A549 (cell line): ENCODE data around the gene IL21R. TPM values are rescaled to one million over a fixed set of nuclear protein-coding genes. Genes with fewer than 3 reads are reported as not detected.

Experiments
- ATAC-seq, 2 experiments: fragments of 200-7000 bp in 1 of 2; fragments of >200 bp in 1 of 2; cut with Nextera tagmentation in 1 of 2; cut with Tn5 transposase in 1 of 2; 3 replicates each; pipeline versions ENCODE4 v1.8.0 to v1.9.1; 2018 to 2020; ENCODE audit warnings: mild to moderate bottlenecking in 1 of 2, moderate library complexity in 1 of 2
- CTCF ChIA-PET: fragments of 300-600 bp; sonication (Branson Sonifier 250); formaldehyde crosslinking; extraction: SDS; loops from one replicate; lab custom pipeline; 2021; ENCODE audit warnings: antibody characterized with exemption, inconsistent platforms; lab: Yijun Ruan, JAX
- POLR2A ChIA-PET: fragments of 350-600 bp; formaldehyde crosslinking; extraction: SDS; loops from one replicate; lab custom pipeline; 2021; ENCODE audit warnings: antibody characterized with exemption, inconsistent platforms; lab: Yijun Ruan, JAX
- DNase-seq, 2 experiments: peaks; one replicate each; pipeline versions ENCODE4 v3.0.0 to v3.0.0-alpha.2; 2011 to 2016; ENCODE audit warnings: low read depth in 1 of 2, low spot score in 1 of 2
- FAIRE-seq: peaks from 2 replicates; lab custom pipeline; 2011; peaks lifted over from hg19 to GRCh38; lab: Jason Lieb, UNC
- H3K27ac ChIP-seq, 2 experiments: fragments of >200 bp; sonication (Bioruptor Twin); formaldehyde crosslinking; 3 replicates each; pipeline ENCODE4 v1.5.1; 2016 to 2017
- H3K4me1 ChIP-seq: fragments of >200 bp; sonication (Bioruptor Twin); formaldehyde crosslinking; 3 replicates; pipeline ENCODE4 v1.6.1; 2016
- H3K4me2 ChIP-seq: fragments of >200 bp; sonication (Bioruptor Twin); formaldehyde crosslinking; 3 replicates; pipeline ENCODE4 v1.6.1; 2016
- H3K4me3 ChIP-seq: fragments of >200 bp; sonication (Bioruptor Twin); formaldehyde crosslinking; 3 replicates; pipeline ENCODE4 v1.5.1; 2016
- H3K9me3 ChIP-seq: fragments of >200 bp; sonication (Bioruptor Twin); formaldehyde crosslinking; 3 replicates; pipeline ENCODE4 v1.6.1; 2016
- BCL3 ChIP-seq: fragments of >200 bp; sonication (Bioruptor Twin); formaldehyde crosslinking; IDR thresholded peaks from 3 replicates; pipeline ENCODE4 v1.6.1; 2016
- CBX8 ChIP-seq: fragments of 200-600 bp; sonication (generic); IDR thresholded peaks from 2 replicates; pipeline ENCODE4 v1.6.1; 2016
- CEBPB ChIP-seq, 2 experiments: fragments of >200 bp in 1 of 2; sonication (Bioruptor Twin) in 1 of 2; formaldehyde crosslinking in 1 of 2; IDR thresholded peaks; 2 replicates each; pipeline ENCODE4 v1.6.1; 2012 to 2016
- CHD4 ChIP-seq: fragments of 200-600 bp; sonication (generic); IDR thresholded peaks from 2 replicates; pipeline ENCODE4 v1.6.1; 2016; ENCODE audit warnings: antibody characterized with exemption, mild to moderate bottlenecking, borderline replicate concordance
- E2F6 ChIP-seq: IDR thresholded peaks from 2 replicates; pipeline ENCODE4 v1.6.1; 2012; ENCODE audit warnings: low read depth, borderline replicate concordance
- ESRRA ChIP-seq: fragments of 150-350 bp; IDR thresholded peaks from 2 replicates; pipeline ENCODE4 v1.6.1; 2014; ENCODE audit warnings: mild to moderate bottlenecking, low read length, borderline replicate concordance
- FOSB ChIP-seq: fragments of 250-450 bp; sonication (Bioruptor Pico); IDR thresholded peaks from 2 replicates; pipeline ENCODE4 v1.5.0; 2020; ENCODE audit warnings: mild to moderate bottlenecking, moderate library complexity
- FOXS1 ChIP-seq: fragments of 250-450 bp; sonication (Bioruptor Pico); IDR thresholded peaks from 2 replicates; pipeline ENCODE4 v1.5.0; 2020; ENCODE audit warnings: mild to moderate bottlenecking, moderate library complexity
- HEYL ChIP-seq: fragments of 250-450 bp; sonication (Bioruptor Pico); IDR thresholded peaks from 2 replicates; pipeline ENCODE4 v1.8.0; 2021; ENCODE audit warnings: mild to moderate bottlenecking, moderate library complexity
- HMGXB4 ChIP-seq: fragments of 250-450 bp; sonication (Bioruptor Pico); IDR thresholded peaks from 2 replicates; pipeline ENCODE4 v1.5.0; 2021; ENCODE audit warnings: mild to moderate bottlenecking, moderate library complexity, borderline replicate concordance
- HOXA7 ChIP-seq: fragments of 250-450 bp; sonication (Bioruptor Pico); IDR thresholded peaks from 2 replicates; pipeline ENCODE4 v1.5.0; 2020; ENCODE audit warnings: mild to moderate bottlenecking, moderate library complexity
- HOXB13 ChIP-seq: fragments of 250-450 bp; sonication (Bioruptor Pico); IDR thresholded peaks from 2 replicates; pipeline ENCODE4 v1.5.0; 2020; ENCODE audit warnings: low read depth, mild to moderate bottlenecking, moderate library complexity
- JUNB ChIP-seq: fragments of >200 bp; sonication (Bioruptor Twin); formaldehyde crosslinking; IDR thresholded peaks from 2 replicates; pipeline ENCODE4 v1.6.1; 2016
- MAFK ChIP-seq: fragments of 450-650 bp; IDR thresholded peaks from 2 replicates; pipeline ENCODE4 v1.6.1; 2014; ENCODE audit not compliant: partially characterized antibody
- NFE2L2 ChIP-seq: fragments of 150-350 bp; conservative IDR thresholded peaks from 2 replicates; pipeline ENCODE4 v1.6.1; 2014; ENCODE audit warnings: low read length
- NPAS2 ChIP-seq: fragments of 250-450 bp; sonication (Bioruptor Pico); IDR thresholded peaks from 2 replicates; pipeline ENCODE4 v1.8.0; 2022; ENCODE audit warnings: mild to moderate bottlenecking, moderate library complexity, borderline replicate concordance
- POLR2A ChIP-seq: IDR thresholded peaks from 2 replicates; pipeline ENCODE4 v1.6.1; 2012; ENCODE audit warnings: mild to moderate bottlenecking, low read length
- POLR2AphosphoS2 ChIP-seq: conservative IDR thresholded peaks from 2 replicates; pipeline ENCODE4 v1.6.1; 2012; ENCODE audit warnings: low read length, improper control_type of control experiment, inconsistent platforms
- RCOR1 ChIP-seq: fragments of 150-350 bp; IDR thresholded peaks from 2 replicates; pipeline ENCODE4 v1.6.1; 2014; ENCODE audit warnings: antibody characterized with exemption, low read length, low read depth
- SMC3 ChIP-seq: fragments of >200 bp; sonication (Bioruptor Twin); formaldehyde crosslinking; IDR thresholded peaks from 3 replicates; pipeline ENCODE4 v1.6.1; 2018; ENCODE audit warnings: inconsistent platforms
- TFCP2L1 ChIP-seq: fragments of 250-450 bp; sonication (Bioruptor Pico); IDR thresholded peaks from 2 replicates; pipeline ENCODE4 v1.5.0; 2021; ENCODE audit warnings: mild to moderate bottlenecking
- ZFP36 ChIP-seq: fragments of 450-650 bp; IDR thresholded peaks from 2 replicates; pipeline ENCODE4 v1.6.1; 2014; ENCODE audit warnings: borderline replicate concordance; ENCODE audit not compliant: partially characterized antibody
- ZSCAN20 ChIP-seq: fragments of 250-450 bp; sonication (Bioruptor Pico); IDR thresholded peaks from 2 replicates; pipeline ENCODE4 v1.8.0; 2022; ENCODE audit warnings: mild to moderate bottlenecking, moderate library complexity
- WGBS: methylation state at CpG from one replicate; pipeline ENCODE4 v1.1.6; 2017; ENCODE audit errors: missing lambda C conversion rate; 5-methylcytosine and 5-hydroxymethylcytosine counted together
- polyA plus RNA-seq, 4 experiments: library from polyadenylated mRNA; depleted of rRNA in 3 of 4; stranded (reverse); fragments of >200 nt; fragmentation: RNase III in 1 of 4; extraction: RNeasy Plus Mini Kit Qiagen cat#74134 plus additional on column Dnase treatment in 1 of 4; gene quantifications; 2 replicates in 3 of 4; 3 replicates in 1 of 4; pipeline ENCODE4 v1.2.3, GENCODE V29; 2011 to 2017
- TF ChIP-seq, protein P1 (sequence below): fragments of 250-450 bp; sonication (Bioruptor Pico); IDR thresholded peaks from 2 replicates; pipeline ENCODE4 v1.5.0; 2020; ENCODE audit warnings: low read depth, mild to moderate bottlenecking, moderate library complexity

The IL21R gene
- polyA plus RNA-seq, 2 of the 4 experiments (the other 2 are of a cell fraction): 0.04 to 0.09 TPM

- Histone ChIP-seq H3K4me1 (peaks cover 1% of the 10 kb centered on the region; the same call in 1 of the 3 replicates), H3K4me3 (no peak overlapping the region), H3K27ac (no peak overlapping the region), H3K4me2 (no peak overlapping the region), H3K9me3 (no peaks in the 10 kb centered on the region)
- no peak for ATAC-seq
- DNase-seq: no peak
- ChIA-PET POLR2A (no interaction called here), CTCF (no interaction called here)
- 69% methylated on average over 20 of the region's 20 CpGs for WGBS
- TF ChIP-seq SMC3 (no peak), NPAS2 (no peak), CHD4 (no peak), E2F6 (no peak), HEYL (CRISPR knock-in tag) (no peak), ESRRA (no peak), RCOR1 (no peak), BCL3 (no peak), FOSB (CRISPR knock-in tag) (no peak), ZFP36 (no peak), NFE2L2 (no peak), CEBPB (IDR thresholded peaks at IDR 0.05) (no peak), POLR2A (no peak), HOXA7 (no peak), POLR2AphosphoS2 (no peak)
- FAIRE-seq: no peak
These were observed 1.1 kb downstream of the IL21R start for GRCh38 chr16:27402964-27403600.

DNA sequence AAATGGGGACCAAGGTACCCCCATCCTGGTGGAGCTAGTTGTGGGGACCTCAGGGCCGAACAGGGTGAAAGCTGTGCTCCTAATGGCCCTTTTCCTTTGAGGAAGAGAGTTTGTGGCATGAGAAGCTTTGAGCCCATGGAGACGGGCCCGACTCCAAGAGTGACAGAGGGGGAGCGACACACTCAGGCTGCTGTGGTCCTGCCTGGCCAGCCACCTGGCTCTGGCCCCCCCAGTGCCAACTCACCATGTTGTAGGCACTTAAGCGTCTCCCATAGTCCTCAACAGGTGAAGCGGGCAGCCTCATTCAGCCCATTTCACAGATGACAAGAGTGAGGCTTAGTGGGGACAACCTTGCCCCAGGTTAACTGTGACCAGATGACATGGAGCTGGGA is 1.6 kb downstream of the IL21R start:
- DNase-seq: no peak
- WGBS: 77% methylated on average over 6 of the region's 6 CpGs
- no peak for ATAC-seq
- CTCF ChIA-PET: interaction anchor here (0.5 to 1.0 kb wide), 2 partner anchors 24 to 30 kb away, joined by 3 read pairs; no protein-coding TSS in a partner anchor
- H3K4me3 ChIP-seq: no peak overlapping the region
- peaks cover 4% of the 10 kb centered on the region; the same call in 1 of the 3 replicates for H3K4me1 ChIP-seq
- POLR2A ChIA-PET: no interaction called here
- no peaks in the 10 kb centered on the region for H3K9me3 ChIP-seq
- FAIRE-seq: no peak
- no peak overlapping the region for H3K27ac ChIP-seq
- TF ChIP-seq ZSCAN20 (CRISPR knock-in tag) (no peak), FOXS1 (no peak), HMGXB4 (CRISPR knock-in tag) (no peak), HOXB13 (CRISPR knock-in tag) (no peak), HEYL (CRISPR knock-in tag) (no peak), JUNB (no peak), MAFK (no peak), HOXA7 (no peak), CBX8 (no peak), TFCP2L1 (CRISPR knock-in tag) (no peak), E2F6 (no peak)
- TF ChIP-seq, protein P1, sequence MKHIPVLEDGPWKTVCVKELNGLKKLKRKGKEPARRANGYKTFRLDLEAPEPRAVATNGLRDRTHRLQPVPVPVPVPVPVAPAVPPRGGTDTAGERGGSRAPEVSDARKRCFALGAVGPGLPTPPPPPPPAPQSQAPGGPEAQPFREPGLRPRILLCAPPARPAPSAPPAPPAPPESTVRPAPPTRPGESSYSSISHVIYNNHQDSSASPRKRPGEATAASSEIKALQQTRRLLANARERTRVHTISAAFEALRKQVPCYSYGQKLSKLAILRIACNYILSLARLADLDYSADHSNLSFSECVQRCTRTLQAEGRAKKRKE (CRISPR knock-in tag): no peak
- no peak overlapping the region for H3K4me2 ChIP-seq
